A549 (cell line): Measurements from ENCODE around the gene RABAC1.

Experiments used
- CHD2 ChIP-seq: fragments of 150-350 bp; IDR thresholded peaks from 2 replicates; pipeline ENCODE4 v1.6.1; 2014; ENCODE audit warnings: low read length; ENCODE audit not compliant: partially characterized antibody
- CTCF ChIP-seq: fragments of >200 bp; sonication (Bioruptor Twin); formaldehyde crosslinking; IDR thresholded peaks from 3 replicates; pipeline ENCODE4 v1.5.1; 2016
- EP300 ChIP-seq, 2 experiments: fragments of >200 bp; sonication (Bioruptor Twin); formaldehyde crosslinking; IDR thresholded peaks; 2 replicates in 1 of 2; 3 replicates in 1 of 2; pipeline ENCODE4 v1.6.1; 2016 to 2017
- FOSL2 ChIP-seq, 2 experiments: fragments of 450-650 bp in 1 of 2; fragments of >200 bp in 1 of 2; sonication (Bioruptor Twin) in 1 of 2; formaldehyde crosslinking; IDR thresholded peaks; 2 replicates each; pipeline versions ENCODE4 v1.5.0 to v1.6.1; 2016 to 2020; ENCODE audit warnings: mild to moderate bottlenecking in 1 of 2, moderate library complexity in 1 of 2
- KDM1A ChIP-seq: fragments of 200-600 bp; sonication (generic); IDR thresholded peaks from 2 replicates; pipeline ENCODE4 v1.6.1; 2016; ENCODE audit warnings: low read depth, mild to moderate bottlenecking
- MAX ChIP-seq: IDR thresholded peaks from 2 replicates; pipeline ENCODE4 v1.6.1; 2012
- NPAS2 ChIP-seq: fragments of 250-450 bp; sonication (Bioruptor Pico); IDR thresholded peaks from 2 replicates; pipeline ENCODE4 v1.8.0; 2022; ENCODE audit warnings: mild to moderate bottlenecking, moderate library complexity, borderline replicate concordance
- NR3C1 ChIP-seq: fragments of >200 bp; sonication (Bioruptor Twin); formaldehyde crosslinking; IDR thresholded peaks from 3 replicates; pipeline ENCODE4 v1.6.1; 2017
- PBX3 ChIP-seq: IDR thresholded peaks from 2 replicates; pipeline ENCODE4 v1.6.1; 2012
- POLR2A ChIP-seq: IDR thresholded peaks from 2 replicates; pipeline ENCODE4 v1.6.1; 2012; ENCODE audit warnings: mild to moderate bottlenecking, low read length
- POLR2AphosphoS2 ChIP-seq: conservative IDR thresholded peaks from 2 replicates; pipeline ENCODE4 v1.6.1; 2012; ENCODE audit warnings: low read length, improper control_type of control experiment, inconsistent platforms
- REST ChIP-seq: fragments of 200-600 bp; sonication (generic); IDR thresholded peaks from 2 replicates; pipeline ENCODE4 v1.6.1; 2016; ENCODE audit warnings: antibody characterized with exemption, mild to moderate bottlenecking, moderate library complexity
- RFX5 ChIP-seq: fragments of 450-650 bp; IDR thresholded peaks from 2 replicates; pipeline ENCODE4 v1.7.1; 2014; ENCODE audit warnings: antibody characterized with exemption, mild to moderate bottlenecking, moderate library complexity

- TF ChIP-seq CTCF (no peak), EP300 (IDR thresholded peaks at IDR 0.05) (no peak), CHD2 (no peak), POLR2A (no peak), NPAS2 (no peak), PBX3 (no peak), RFX5 (no peak), FOSL2 (IDR thresholded peaks at IDR 0.05) (no peak), FOSL2 (CRISPR knock-in tag; IDR thresholded peaks at IDR 0.05) (no peak), REST (no peak), POLR2AphosphoS2 (no peak), MAX (no peak), NR3C1 (no peak), KDM1A (no peak)
Observed at GRCh38 chr19:41969772-41970458, 10.8 kb upstream of the RABAC1 start.
